GM18502 (cell line): Measurements from ENCODE around the gene DCDC1.

Experiments
- ATAC-seq: cut with Tn5 transposase; IDR thresholded peaks from one replicate; pipeline ENCODE4 v1.9.1; 2021; ENCODE audit warnings: mild to moderate bottlenecking; ENCODE audit not compliant: unreplicated experiment, poor library complexity

Gene DCDC1

DNA sequence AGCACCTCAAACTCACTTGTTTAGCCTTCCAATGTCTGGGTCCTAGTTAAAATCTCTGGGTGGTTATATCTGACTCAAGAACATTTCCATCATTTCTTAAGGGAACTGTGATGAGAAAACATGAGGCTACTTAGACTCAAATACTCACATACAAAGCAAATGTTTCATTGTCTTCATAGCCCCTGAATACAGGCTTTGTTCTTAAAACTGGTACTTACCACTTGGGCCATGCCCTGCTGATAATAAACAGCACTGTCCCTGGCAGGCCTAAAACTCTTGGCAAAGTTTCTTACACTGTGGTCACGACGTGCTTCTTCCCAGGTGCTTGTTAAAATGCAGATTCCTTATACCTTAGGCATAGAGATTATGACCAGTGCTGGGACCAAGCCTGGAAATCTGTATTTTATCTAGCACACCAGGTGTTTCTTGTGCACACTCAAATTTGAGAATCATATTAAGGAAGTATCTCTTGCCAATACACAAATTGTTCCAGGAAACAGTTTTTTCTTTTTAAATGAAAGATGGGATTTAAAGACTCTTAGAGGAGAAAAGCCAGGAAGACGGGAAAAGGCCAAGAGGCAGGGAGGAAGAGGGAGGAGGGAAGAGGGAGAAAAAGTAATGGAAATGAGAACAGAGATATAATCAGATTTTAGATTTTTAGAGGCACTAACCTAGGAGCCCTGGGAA lies 495.5 kb downstream of the DCDC1 start:
- ATAC-seq = no peak

DNA sequence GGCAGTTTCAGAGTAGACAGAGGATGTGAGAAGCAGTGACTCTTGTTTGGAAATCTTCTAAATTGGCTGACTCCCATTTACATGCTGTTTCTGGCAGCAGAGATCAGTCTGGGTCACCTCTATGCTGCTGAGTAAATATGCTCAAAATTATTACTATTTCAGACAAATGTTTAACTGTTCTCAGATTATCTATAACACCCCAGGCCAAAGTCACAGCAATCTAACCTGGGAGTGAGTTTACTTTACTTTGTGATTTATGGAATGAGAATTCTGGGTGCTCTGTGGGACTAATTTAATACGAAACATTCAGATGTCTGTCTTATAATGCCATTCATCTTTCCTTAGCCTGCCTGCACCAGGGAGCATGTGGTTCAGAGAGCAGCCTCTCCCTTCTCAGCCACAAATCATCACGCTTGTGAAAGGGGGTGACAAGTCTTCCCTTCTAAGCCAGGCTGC lies 500.9 kb downstream of the DCDC1 start:
- no peak for ATAC-seq

GRCh38 chr11:30863209-30863608 lies 506.3 kb downstream of the DCDC1 start:
- ATAC-seq = no peak

DNA sequence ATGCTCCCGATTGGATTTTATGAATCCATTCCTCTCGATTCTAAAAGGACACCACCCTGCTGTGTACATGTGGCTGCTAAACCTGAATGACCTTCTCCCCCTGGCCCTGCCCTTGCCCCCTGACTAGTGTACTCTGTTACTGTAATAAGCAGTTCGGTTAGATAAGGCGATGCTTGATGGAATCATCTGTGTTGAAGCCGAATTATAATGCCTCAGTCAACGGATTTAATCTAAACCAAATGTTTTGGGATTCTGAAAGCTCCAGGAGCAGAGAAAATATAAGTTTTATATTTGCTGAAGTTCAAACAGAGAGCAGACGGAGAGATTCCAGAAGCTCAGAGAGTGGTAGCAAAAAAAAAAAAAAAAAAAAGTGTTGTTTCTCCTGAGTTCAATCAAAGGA lies 508.0 kb downstream of the DCDC1 start:
- ATAC-seq = no peak

DNA sequence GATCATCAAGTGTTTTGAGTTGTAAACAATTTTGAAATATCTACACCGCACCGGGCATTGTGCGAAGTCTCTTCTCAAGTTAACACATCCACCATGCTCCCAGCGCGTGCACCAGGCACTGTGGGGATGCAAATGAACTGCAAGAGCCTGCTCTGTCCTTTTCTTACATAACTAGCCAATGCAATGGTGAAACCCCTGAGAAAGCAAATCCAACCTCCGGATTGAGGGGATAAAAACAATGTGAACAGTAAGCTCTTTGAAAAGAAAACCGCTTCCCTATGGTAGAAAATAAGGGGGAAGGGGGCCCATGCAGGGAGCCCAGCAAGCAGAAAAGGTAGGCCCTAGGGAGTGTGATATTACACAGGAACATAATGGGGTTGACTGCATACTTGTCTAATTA lies 508.5 kb downstream of the DCDC1 start:
- ATAC-seq = no peak

- no peak for ATAC-seq
Observed at GRCh38 chr11:30860146-30860545, 509.4 kb downstream of the DCDC1 start.

DNA sequence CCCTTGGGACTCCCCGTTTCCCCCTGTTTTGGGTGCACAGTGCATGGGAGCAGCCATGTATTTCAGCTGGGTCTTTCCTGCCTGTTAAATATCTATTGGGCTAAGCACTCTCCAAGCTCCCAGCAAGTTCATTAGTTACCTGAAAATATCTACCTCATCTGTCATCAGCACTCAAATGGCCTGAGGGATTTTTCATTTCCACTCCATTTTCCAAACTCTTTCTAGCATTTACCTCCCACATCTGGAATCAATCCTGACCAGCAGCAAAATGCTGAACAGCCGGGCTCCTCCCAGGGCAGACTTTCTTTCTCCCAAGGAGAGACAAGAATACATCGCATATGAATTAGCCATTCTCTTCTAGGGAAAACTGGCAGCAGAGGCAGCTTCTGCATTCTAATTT lies 509.9 kb downstream of the DCDC1 start:
- no peak for ATAC-seq

GRCh38 chr11:30855383-30856006 lies 514.0 kb downstream of the DCDC1 start:
- no peak for ATAC-seq

- no peak for ATAC-seq
Observed at GRCh38 chr11:30853439-30853838, 516.1 kb downstream of the DCDC1 start.

GRCh38 chr11:30852645-30853044 lies 516.9 kb downstream of the DCDC1 start:
- ATAC-seq = no peak

- ATAC-seq = no peak
Observed at GRCh38 chr11:30852091-30852490, 517.4 kb downstream of the DCDC1 start.

DNA sequence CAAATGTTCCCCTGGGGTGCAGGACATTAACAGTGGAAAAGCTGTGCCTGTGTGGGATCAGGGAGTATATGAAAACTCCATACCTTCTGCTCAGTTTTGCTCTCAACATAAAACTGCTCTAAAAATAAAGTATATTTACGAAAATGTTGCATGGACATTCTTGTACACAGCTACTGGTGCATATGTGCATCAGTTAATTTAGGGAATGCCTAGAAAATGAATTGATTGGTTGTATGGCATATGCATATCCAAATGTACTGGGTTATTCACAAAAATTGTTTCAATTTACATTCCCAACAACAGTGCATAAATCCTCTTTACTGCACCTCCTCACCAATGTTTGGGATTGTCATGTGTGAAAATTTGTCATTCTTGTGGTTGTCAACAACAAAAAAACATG lies 532.3 kb downstream of the DCDC1 start:
- ATAC-seq = no peak

DNA sequence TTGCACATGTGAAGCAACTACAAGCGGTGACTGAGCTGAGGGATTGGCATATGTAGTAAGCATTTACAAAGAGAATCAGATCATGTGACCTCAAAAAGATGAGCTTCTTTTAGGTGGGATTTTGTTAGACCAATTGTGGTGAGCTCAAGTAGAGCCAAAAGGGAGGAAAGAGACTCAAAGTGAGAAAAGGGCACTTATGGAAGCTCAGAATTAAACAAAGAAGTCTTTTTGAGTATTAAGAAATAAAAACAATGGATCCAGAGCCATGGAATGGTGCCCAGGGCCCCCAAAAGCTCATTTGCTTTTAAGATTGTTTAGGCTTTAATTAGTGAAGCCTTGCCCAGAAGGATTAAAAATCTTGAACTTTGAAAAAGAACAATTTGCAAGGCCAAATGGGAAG lies 536.7 kb downstream of the DCDC1 start:
- no peak for ATAC-seq

DNA sequence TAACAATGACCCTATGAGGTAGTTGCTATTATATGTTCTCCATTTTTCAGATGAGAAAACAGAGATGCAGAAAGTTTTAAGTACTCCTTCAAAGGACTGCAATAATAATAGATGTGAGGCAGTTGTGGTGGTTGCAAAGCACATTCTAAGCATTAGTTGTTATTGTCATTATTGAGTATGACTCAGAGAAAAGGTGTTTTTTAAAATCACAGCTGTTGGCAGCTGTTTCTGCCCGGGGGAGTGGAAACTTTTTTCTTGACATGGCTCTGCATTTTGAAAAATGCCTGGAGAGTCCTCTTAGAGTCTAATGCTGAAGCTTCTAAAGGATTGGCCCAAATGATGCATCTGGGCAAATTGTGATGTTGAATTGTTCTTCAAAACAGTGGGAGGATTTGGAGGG lies 538.9 kb downstream of the DCDC1 start:
- no peak for ATAC-seq

GRCh38 chr11:30826911-30827310 lies 542.6 kb downstream of the DCDC1 start:
- no peak for ATAC-seq

DNA sequence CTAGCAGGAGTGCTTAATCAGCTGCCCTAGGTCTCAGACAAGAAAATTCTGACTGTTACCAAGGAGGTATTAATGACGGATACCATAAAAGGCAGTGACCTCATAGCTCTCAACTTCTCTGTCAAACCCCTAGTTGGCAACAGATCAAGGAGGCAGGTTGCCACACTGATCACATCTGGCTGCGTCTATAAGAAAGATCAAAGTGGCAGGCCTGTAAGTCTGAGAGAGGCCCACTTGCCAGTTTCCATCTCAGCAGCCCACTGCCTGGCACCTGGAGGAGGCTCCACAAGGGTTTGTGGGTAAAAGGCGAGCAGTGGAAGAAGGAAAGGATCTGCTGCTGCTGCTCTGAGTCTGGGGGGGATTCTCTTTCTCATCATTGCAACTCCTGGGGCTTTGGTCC lies 543.8 kb downstream of the DCDC1 start:
- ATAC-seq = no peak

DNA sequence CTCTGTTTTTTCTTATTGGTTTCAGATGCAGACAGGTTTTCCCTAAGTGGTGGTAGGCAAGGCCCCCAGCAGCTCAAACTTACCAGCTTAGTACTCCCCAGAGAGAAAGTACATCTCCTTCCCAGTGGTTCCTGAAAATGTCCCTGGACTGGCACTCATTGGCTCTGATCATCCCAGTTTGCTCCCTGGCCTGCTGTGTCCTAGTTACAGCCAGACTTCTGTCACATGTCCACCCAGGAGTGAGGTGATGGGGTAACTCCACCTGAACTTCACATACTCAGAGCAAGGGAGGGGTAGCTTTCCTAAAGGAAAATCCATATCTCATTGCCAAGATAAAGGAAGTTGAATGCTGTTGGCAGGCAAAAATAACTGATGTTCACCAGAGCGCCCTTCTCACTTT lies 546.4 kb downstream of the DCDC1 start:
- ATAC-seq = no peak

GRCh38 chr11:30821438-30821965 lies 548.0 kb downstream of the DCDC1 start:
- no peak for ATAC-seq

DNA sequence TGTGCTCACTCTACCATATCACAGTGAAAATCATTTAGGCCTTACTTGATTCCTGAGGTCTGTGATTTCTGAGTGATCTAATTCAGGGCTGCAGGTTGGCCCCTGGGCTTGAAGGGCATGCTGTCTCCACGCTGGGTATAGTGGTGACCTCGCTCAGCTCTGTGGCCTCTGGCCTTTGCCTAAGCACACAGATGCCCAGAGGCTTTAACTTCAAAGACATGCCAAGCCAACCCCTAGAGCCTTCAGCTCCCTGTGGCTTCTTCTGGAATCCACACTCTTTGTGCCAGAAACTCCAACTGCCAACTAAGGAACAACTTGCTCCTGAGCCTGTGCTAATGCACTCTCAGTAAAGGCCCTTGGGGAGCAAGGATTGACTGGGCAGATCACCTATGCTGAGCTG lies 550.8 kb downstream of the DCDC1 start:
- no peak for ATAC-seq

GRCh38 chr11:30816959-30817880 lies 552.3 kb downstream of the DCDC1 start:
- no peak for ATAC-seq

GRCh38 chr11:30815619-30816018 lies 553.9 kb downstream of the DCDC1 start:
- ATAC-seq = no peak
